GM23248 (cell line): ENCODE results near the gene PKNOX1. TPM values are rescaled to one million over a fixed set of nuclear protein-coding genes. Genes with fewer than 3 reads are reported as not detected.

Experiments used
- DNase-seq: peaks from one replicate; pipeline ENCODE4 v3.0.0-alpha.2; 2015
- H2AFZ ChIP-seq: fragments of 200-600 bp; sonication (generic); 2 replicates; pipeline ENCODE4 v1.6.1; 2016; ENCODE audit warnings: antibody characterized with exemption
- H3F3A ChIP-seq: fragments of 200-600 bp; sonication (generic); 2 replicates; pipeline ENCODE4 v1.6.1; 2016; ENCODE audit warnings: mild to moderate bottlenecking, antibody characterized with exemption, mixed run types; ENCODE audit not compliant: insufficient read depth
- H3K27ac ChIP-seq: fragments of 200-600 bp; sonication (generic); 2 replicates; pipeline ENCODE4 v1.5.1; 2016; ENCODE audit warnings: mild to moderate bottlenecking
- H3K27me3 ChIP-seq: fragments of 200-600 bp; sonication (generic); replicated peaks from 2 replicates; pipeline ENCODE4 v1.6.1; 2016; ENCODE audit warnings: mild to moderate bottlenecking; ENCODE audit not compliant: insufficient read depth
- H3K36me3 ChIP-seq: fragments of 200-600 bp; sonication (generic); 2 replicates; pipeline ENCODE4 v1.6.1; 2016; ENCODE audit warnings: low read depth, mild to moderate bottlenecking
- H3K4me1 ChIP-seq: fragments of 200-600 bp; sonication (generic); 2 replicates; pipeline ENCODE4 v1.6.1; 2016; ENCODE audit warnings: mild to moderate bottlenecking; ENCODE audit not compliant: insufficient read depth
- H3K4me2 ChIP-seq: fragments of 200-600 bp; sonication (generic); one replicate; pipeline ENCODE4 v1.6.1; 2016; ENCODE audit warnings: mild to moderate bottlenecking; ENCODE audit not compliant: unreplicated experiment
- H3K4me3 ChIP-seq: fragments of 200-600 bp; sonication (generic); 2 replicates; pipeline ENCODE4 v1.5.1; 2016; ENCODE audit warnings: mild to moderate bottlenecking
- H3K79me2 ChIP-seq: fragments of 200-600 bp; sonication (generic); 2 replicates; pipeline ENCODE4 v1.6.1; 2016; ENCODE audit warnings: mild to moderate bottlenecking; ENCODE audit not compliant: insufficient read depth
- H3K9ac ChIP-seq: fragments of 200-600 bp; sonication (generic); 2 replicates; pipeline ENCODE4 v1.6.1; 2016; ENCODE audit warnings: mild to moderate bottlenecking
- H3K9me2 ChIP-seq: fragments of 200-600 bp; sonication (generic); 2 replicates; pipeline ENCODE4 v1.6.1; 2016; ENCODE audit warnings: mixed run types, mild to moderate bottlenecking, moderate library complexity; ENCODE audit not compliant: insufficient read depth
- H3K9me3 ChIP-seq: fragments of 200-600 bp; sonication (generic); one replicate; pipeline ENCODE4 v1.6.1; 2017; ENCODE audit warnings: low read depth
- H4K20me1 ChIP-seq: fragments of 200-600 bp; sonication (generic); 2 replicates; pipeline ENCODE4 v1.6.0; 2016; ENCODE audit not compliant: insufficient read depth
- EZH2 ChIP-seq: fragments of 200-600 bp; sonication (generic); IDR thresholded peaks from 2 replicates; pipeline ENCODE4 v1.6.1; 2018; ENCODE audit warnings: antibody characterized with exemption, mild to moderate bottlenecking; ENCODE audit not compliant: insufficient read depth, poor library complexity, severe bottlenecking
- EZH2phosphoT487 ChIP-seq: fragments of 200-600 bp; sonication (generic); IDR thresholded peaks from 2 replicates; pipeline ENCODE4 v1.6.1; 2018; ENCODE audit warnings: antibody characterized with exemption, moderate library complexity, mild to moderate bottlenecking, low read depth; ENCODE audit not compliant: insufficient read depth
- WGBS, 2 experiments: methylation state at CpG; one replicate each; pipeline ENCODE4 v1.1.6; 2015 to 2017; ENCODE audit warnings: low lambda C conversion rate in 2 of 2, low coverage in 1 of 2; ENCODE audit errors: missing lambda C conversion rate in 2 of 2; 5-methylcytosine and 5-hydroxymethylcytosine counted together
- in situ Hi-C: fragments of 300-500 bp; cut with MboI; formaldehyde crosslinking; loops from 2 replicates; pipeline ENCODE4 v1.15.0; 2020
- polyA plus RNA-seq: library from polyadenylated mRNA; unstranded; fragments of >200 nt; fragmentation: Nextera tagmentation; extraction: Ambion mirVana; gene quantifications from 2 replicates; pipeline ENCODE4 v1.2.1, GENCODE V29; 2016
- total RNA-seq: library from RNA; depleted of rRNA; stranded (reverse); fragments of >200 nt; shearing (Covaris generic); gene quantifications from 2 replicates; pipeline ENCODE4 v1.2.3, GENCODE V29; 2014

PKNOX1 gene
- total and polyA plus RNA-seq, 2 experiments from 2014 or later = 11.1 to 25.9 TPM

GRCh38 chr21:42973309-42973990 lies 912 bp upstream of the PKNOX1 start:
- WGBS, 2 experiments = 64 to 65% methylated on average over 19 of the region's 19 CpGs
- in situ Hi-C loops = no loop called here
- Histone ChIP-seq H3K79me2 (peaks cover 33% of the 10 kb centered on the region), H3K9me3 (no peaks in the 10 kb centered on the region), H3K27ac (peak overlapping the region; percentile 38), H3F3A (peaks cover 15% of the 10 kb centered on the region; the same call in 1 of the 2 replicates), H4K20me1 (no peaks in the 10 kb centered on the region), H3K9me2 (no peaks in the 10 kb centered on the region), H3K4me2 (peak overlapping the region; percentile 80), H2AFZ (peak overlapping the region; percentile 98), H3K36me3 (no peaks in the 10 kb centered on the region), H3K27me3 (no peaks in the 10 kb centered on the region), H3K4me1 (peaks cover 8% of the 10 kb centered on the region; the same call in 1 of the 2 replicates), H3K9ac (peak overlapping the region; percentile 82), H3K4me3 (peak overlapping the region; percentile 79)
- DNase-seq = no peak
- TF ChIP-seq EZH2phosphoT487 (no peak), EZH2 (no peak)

GRCh38 chr21:42974832-42975820 lies 764 bp downstream of the PKNOX1 start:
- Histone ChIP-seq H3K27ac (peak overlapping the region; percentile 84), H3K4me2 (peak overlapping the region; percentile 97), H4K20me1 (no peaks in the 10 kb centered on the region), H2AFZ (peak overlapping the region; percentile 58), H3K4me1 (peaks cover 8% of the 10 kb centered on the region; the same call in 1 of the 2 replicates), H3K27me3 (no peaks in the 10 kb centered on the region), H3K4me3 (peak overlapping the region; percentile 85), H3K9me2 (no peaks in the 10 kb centered on the region), H3F3A (peaks cover 15% of the 10 kb centered on the region; the same call in 1 of the 2 replicates), H3K9ac (peak overlapping the region; percentile 91), H3K79me2 (peaks cover 49% of the 10 kb centered on the region), H3K36me3 (no peaks in the 10 kb centered on the region; the same call in 1 of the 2 replicates), H3K9me3 (no peaks in the 10 kb centered on the region)
- peak; percentile 83 for DNase-seq
- TF ChIP-seq EZH2 (no peak), EZH2phosphoT487 (no peak)
- in situ Hi-C loops = no loop called here
- WGBS, 2 experiments = 2 to 3% methylated on average over 25 to 78 of the region's 125 CpGs

- WGBS, 2 experiments = 11 to 17% methylated on average over 6 of the region's 6 CpGs
- H3K27ac ChIP-seq = peak overlapping the region; percentile 84
Observed at GRCh38 chr21:42975886-42976608, 1.7 kb downstream of the PKNOX1 start.

More at GRCh38 chr21:42975886-42976608, 1.7 kb downstream of the PKNOX1 start:
- no peaks in the 10 kb centered on the region for H3K9me3 ChIP-seq
- DNase-seq = peak; percentile 44
- in situ Hi-C loops = no loop called here
- H3K9ac ChIP-seq = peak overlapping the region; percentile 91
- peak overlapping the region; percentile 85 for H3K4me3 ChIP-seq
- peak overlapping the region; percentile 58 for H2AFZ ChIP-seq
- peaks cover 15% of the 10 kb centered on the region; the same call in 1 of the 2 replicates for H3F3A ChIP-seq
- H3K36me3 ChIP-seq = no peaks in the 10 kb centered on the region; the same call in 1 of the 2 replicates
- H3K4me2 ChIP-seq = peak overlapping the region; percentile 97
- TF ChIP-seq EZH2 = no peak
- no peak for TF ChIP-seq EZH2phosphoT487
- H3K9me2 ChIP-seq = no peaks in the 10 kb centered on the region
- peaks cover 59% of the 10 kb centered on the region for H3K79me2 ChIP-seq
- H3K4me1 ChIP-seq = peaks cover 8% of the 10 kb centered on the region; the same call in 1 of the 2 replicates
- no peaks in the 10 kb centered on the region for H4K20me1 ChIP-seq
- no peaks in the 10 kb centered on the region for H3K27me3 ChIP-seq
